ENCODE data around the gene EPB41L4A. TPM values are rescaled to one million over a fixed set of nuclear protein-coding genes. Genes with fewer than 3 reads are reported as not detected.

The EPB41L4A gene
- polyA plus RNA-seq, 1 donor from 2014 or later, result 7.4 TPM

DNA sequence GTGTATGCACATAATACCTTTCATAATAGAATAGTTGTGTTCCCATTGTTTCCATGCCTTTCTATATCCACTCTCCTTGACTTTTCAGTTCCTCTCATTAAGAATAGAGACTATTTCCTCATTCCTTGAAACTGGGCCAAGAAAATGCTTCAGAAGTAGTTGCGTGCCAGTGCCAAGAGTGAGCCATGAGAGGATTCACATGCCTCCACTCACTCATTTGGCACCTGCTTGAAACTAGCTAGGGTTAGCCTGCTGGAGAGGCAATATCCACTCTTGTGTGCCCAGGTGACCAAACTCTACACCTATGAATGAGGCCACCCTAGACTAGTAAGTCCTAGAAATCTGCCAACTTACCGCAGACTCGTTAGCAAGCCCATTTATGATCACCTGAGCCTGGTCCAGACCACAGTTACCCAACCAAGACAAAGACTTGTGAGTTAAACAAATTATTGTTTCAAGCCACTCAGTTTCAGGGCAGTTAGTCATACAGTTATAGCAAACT is 276.3 kb downstream of the EPB41L4A start:
- H2AFZ ChIP-seq (ENCODE audit: low read depth, low read length), result no peak overlapping the region
- no peak overlapping the region for H3K4me2 ChIP-seq (ENCODE audit: low read length)
- H3K27me3 ChIP-seq (ENCODE audit: insufficient read depth, low read depth, low read length), result no peaks in the 10 kb centered on the region
- H3K79me2 ChIP-seq (replicated peaks; ENCODE audit: insufficient read depth, low read length), result no peaks in the 10 kb centered on the region
- H3K4me3 ChIP-seq (ENCODE audit: low read length), result no peak overlapping the region
- TF ChIP-seq EP300 (conservative IDR thresholded peaks at IDR 0.05; ENCODE audit: poor library complexity, severe bottlenecking) (no peak), TAF1 (IDR thresholded peaks at IDR 0.05; ENCODE audit: low read depth) (no peak), POLR2AphosphoS5 (IDR thresholded peaks at IDR 0.05) (no peak), EZH2 (IDR thresholded peaks at IDR 0.05; ENCODE audit: borderline replicate concordance, insufficient read depth, low read length, poor library complexity, severe bottlenecking) (no peak), RAD21 (conservative IDR thresholded peaks at IDR 0.05) (no peak), SMC3 (conservative IDR thresholded peaks at IDR 0.05; ENCODE audit: poor library complexity) (no peak), MXI1 (conservative IDR thresholded peaks at IDR 0.05; ENCODE audit: poor library complexity, severe bottlenecking) (no peak)
- TF ChIP-seq, protein P1, sequence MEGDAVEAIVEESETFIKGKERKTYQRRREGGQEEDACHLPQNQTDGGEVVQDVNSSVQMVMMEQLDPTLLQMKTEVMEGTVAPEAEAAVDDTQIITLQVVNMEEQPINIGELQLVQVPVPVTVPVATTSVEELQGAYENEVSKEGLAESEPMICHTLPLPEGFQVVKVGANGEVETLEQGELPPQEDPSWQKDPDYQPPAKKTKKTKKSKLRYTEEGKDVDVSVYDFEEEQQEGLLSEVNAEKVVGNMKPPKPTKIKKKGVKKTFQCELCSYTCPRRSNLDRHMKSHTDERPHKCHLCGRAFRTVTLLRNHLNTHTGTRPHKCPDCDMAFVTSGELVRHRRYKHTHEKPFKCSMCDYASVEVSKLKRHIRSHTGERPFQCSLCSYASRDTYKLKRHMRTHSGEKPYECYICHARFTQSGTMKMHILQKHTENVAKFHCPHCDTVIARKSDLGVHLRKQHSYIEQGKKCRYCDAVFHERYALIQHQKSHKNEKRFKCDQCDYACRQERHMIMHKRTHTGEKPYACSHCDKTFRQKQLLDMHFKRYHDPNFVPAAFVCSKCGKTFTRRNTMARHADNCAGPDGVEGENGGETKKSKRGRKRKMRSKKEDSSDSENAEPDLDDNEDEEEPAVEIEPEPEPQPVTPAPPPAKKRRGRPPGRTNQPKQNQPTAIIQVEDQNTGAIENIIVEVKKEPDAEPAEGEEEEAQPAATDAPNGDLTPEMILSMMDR (IDR thresholded peaks at IDR 0.05; ENCODE audit: poor library complexity, severe bottlenecking), result no peak
- TF ChIP-seq, protein P2, sequence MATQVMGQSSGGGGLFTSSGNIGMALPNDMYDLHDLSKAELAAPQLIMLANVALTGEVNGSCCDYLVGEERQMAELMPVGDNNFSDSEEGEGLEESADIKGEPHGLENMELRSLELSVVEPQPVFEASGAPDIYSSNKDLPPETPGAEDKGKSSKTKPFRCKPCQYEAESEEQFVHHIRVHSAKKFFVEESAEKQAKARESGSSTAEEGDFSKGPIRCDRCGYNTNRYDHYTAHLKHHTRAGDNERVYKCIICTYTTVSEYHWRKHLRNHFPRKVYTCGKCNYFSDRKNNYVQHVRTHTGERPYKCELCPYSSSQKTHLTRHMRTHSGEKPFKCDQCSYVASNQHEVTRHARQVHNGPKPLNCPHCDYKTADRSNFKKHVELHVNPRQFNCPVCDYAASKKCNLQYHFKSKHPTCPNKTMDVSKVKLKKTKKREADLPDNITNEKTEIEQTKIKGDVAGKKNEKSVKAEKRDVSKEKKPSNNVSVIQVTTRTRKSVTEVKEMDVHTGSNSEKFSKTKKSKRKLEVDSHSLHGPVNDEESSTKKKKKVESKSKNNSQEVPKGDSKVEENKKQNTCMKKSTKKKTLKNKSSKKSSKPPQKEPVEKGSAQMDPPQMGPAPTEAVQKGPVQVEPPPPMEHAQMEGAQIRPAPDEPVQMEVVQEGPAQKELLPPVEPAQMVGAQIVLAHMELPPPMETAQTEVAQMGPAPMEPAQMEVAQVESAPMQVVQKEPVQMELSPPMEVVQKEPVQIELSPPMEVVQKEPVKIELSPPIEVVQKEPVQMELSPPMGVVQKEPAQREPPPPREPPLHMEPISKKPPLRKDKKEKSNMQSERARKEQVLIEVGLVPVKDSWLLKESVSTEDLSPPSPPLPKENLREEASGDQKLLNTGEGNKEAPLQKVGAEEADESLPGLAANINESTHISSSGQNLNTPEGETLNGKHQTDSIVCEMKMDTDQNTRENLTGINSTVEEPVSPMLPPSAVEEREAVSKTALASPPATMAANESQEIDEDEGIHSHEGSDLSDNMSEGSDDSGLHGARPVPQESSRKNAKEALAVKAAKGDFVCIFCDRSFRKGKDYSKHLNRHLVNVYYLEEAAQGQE (IDR thresholded peaks at IDR 0.05; ENCODE audit: borderline replicate concordance), result no peak
- H3K9ac ChIP-seq (ENCODE audit: low read length), result no peak overlapping the region
- H4K20me1 ChIP-seq (ENCODE audit: insufficient read depth), result no peaks in the 10 kb centered on the region
- no peaks in the 10 kb centered on the region for H3K9me3 ChIP-seq (ENCODE audit: low read length)
- H3K27ac ChIP-seq (ENCODE audit: low read length), result no peak overlapping the region
- no peaks in the 10 kb centered on the region for H3F3A ChIP-seq (ENCODE audit: insufficient read depth, low read length, poor library complexity, severe bottlenecking)
- no peaks in the 10 kb centered on the region for H3K36me3 ChIP-seq (ENCODE audit: insufficient read depth, low read length)
- H3K9me2 ChIP-seq (ENCODE audit: insufficient read depth, low read length), result no peaks in the 10 kb centered on the region

DNA sequence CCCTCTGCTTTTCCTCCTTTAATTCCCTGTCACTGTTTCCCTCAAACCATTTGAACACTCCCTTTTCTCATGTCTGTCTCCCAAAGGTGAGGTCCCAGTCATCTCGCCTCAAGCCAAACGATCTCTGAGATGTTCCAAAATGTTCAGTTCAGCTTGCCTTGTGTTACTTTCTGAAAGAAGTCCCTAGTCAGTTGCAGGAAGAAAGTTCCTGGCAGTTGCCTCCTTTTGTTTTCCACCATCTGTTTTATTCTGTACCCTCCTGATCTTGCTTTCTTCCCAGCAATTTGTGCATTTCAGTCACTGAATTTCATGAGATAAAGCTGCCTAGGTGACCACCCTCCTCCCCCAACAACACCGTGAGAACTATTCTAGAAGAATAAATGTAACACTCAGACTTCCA is 277.5 kb downstream of the EPB41L4A start:
- H3K79me2 ChIP-seq (replicated peaks; ENCODE audit: insufficient read depth, low read length), result no peaks in the 10 kb centered on the region
- H3K9me2 ChIP-seq (ENCODE audit: insufficient read depth, low read length), result no peaks in the 10 kb centered on the region
- H3K4me2 ChIP-seq (ENCODE audit: low read length), result no peak overlapping the region
- no peak overlapping the region for H2AFZ ChIP-seq (ENCODE audit: low read depth, low read length)
- no peaks in the 10 kb centered on the region for H3K9me3 ChIP-seq (ENCODE audit: low read length)
- no peak overlapping the region for H3K27ac ChIP-seq (ENCODE audit: low read length)
- no peaks in the 10 kb centered on the region for H3K36me3 ChIP-seq (ENCODE audit: insufficient read depth, low read length)
- no peaks in the 10 kb centered on the region for H3F3A ChIP-seq (ENCODE audit: insufficient read depth, low read length, poor library complexity, severe bottlenecking)
- H3K27me3 ChIP-seq (ENCODE audit: insufficient read depth, low read depth, low read length), result no peaks in the 10 kb centered on the region
- H4K20me1 ChIP-seq (ENCODE audit: insufficient read depth), result no peaks in the 10 kb centered on the region
- H3K4me3 ChIP-seq (ENCODE audit: low read length), result no peak overlapping the region
- TF ChIP-seq, protein P1 (IDR thresholded peaks at IDR 0.05; ENCODE audit: poor library complexity, severe bottlenecking), result no peak
- TF ChIP-seq SMC3 (conservative IDR thresholded peaks at IDR 0.05; ENCODE audit: poor library complexity) (no peak), EZH2 (IDR thresholded peaks at IDR 0.05; ENCODE audit: borderline replicate concordance, insufficient read depth, low read length, poor library complexity, severe bottlenecking) (no peak), EP300 (conservative IDR thresholded peaks at IDR 0.05; ENCODE audit: poor library complexity, severe bottlenecking) (no peak), RAD21 (conservative IDR thresholded peaks at IDR 0.05) (no peak), TAF1 (IDR thresholded peaks at IDR 0.05; ENCODE audit: low read depth) (no peak), POLR2AphosphoS5 (IDR thresholded peaks at IDR 0.05) (no peak), MXI1 (conservative IDR thresholded peaks at IDR 0.05; ENCODE audit: poor library complexity, severe bottlenecking) (no peak)
- TF ChIP-seq, protein P2 (IDR thresholded peaks at IDR 0.05; ENCODE audit: borderline replicate concordance), result no peak
- no peak overlapping the region for H3K9ac ChIP-seq (ENCODE audit: low read length)

Measured in neural cell (in vitro differentiated cells).